Gastroesophageal sphincter (tissue), 3 donors: ENCODE measurements around the gene SMARCB1.

Source experiments
- CTCF ChIP-seq, 4 experiments: fragments of 200-600 bp in 2 of 4; fragments of 450-650 bp in 2 of 4; sonication (generic) in 1 of 4; IDR thresholded peaks; one replicate each; pipeline ENCODE4 v1.5.1; 2017 to 2019; ENCODE audit warnings: antibody characterized with exemption in 4 of 4, mild to moderate bottlenecking in 2 of 4, moderate library complexity in 2 of 4
- EP300 ChIP-seq: sonication (generic); formaldehyde crosslinking; IDR thresholded peaks from one replicate; pipeline ENCODE4 v1.6.1; 2017; ENCODE audit warnings: antibody characterized with exemption, mild to moderate bottlenecking
- POLR2A ChIP-seq, 2 donors: fragments of 450-650 bp; IDR thresholded peaks; one replicate each; pipeline ENCODE4 v1.6.1; 2017; ENCODE audit warnings: antibody characterized with exemption in 2 of 2, mild to moderate bottlenecking in 2 of 2, moderate library complexity in 1 of 2
- POLR2AphosphoS5 ChIP-seq: sonication (generic); formaldehyde crosslinking; IDR thresholded peaks from one replicate; pipeline ENCODE4 v1.6.1; 2017; ENCODE audit warnings: antibody characterized with exemption

GRCh38 chr22:23831261-23831660 is 44.5 kb downstream of the SMARCB1 start:
- TF ChIP-seq POLR2AphosphoS5 (no peak), CTCF (IDR thresholded peaks at IDR 0.05) (no peak), POLR2A (IDR thresholded peaks at IDR 0.05) (no peak), EP300 (no peak)
